ENCODE results near the gene RCOR1.
"Not testable (repeated sequence)": the region's sequence is repeated elsewhere in the genome, so short reads cannot be mapped to it uniquely, and the experiment has no call there.

Gene RCOR1

GRCh38 chr14:102620413-102620812 is 28.0 kb downstream of the RCOR1 start:
- DNase-seq (ENCODE audit: low read depth) = no peak
- no peak overlapping the region for H3K4me3 ChIP-seq (ENCODE audit: low read depth, low read length)

- H3K4me3 ChIP-seq (ENCODE audit: low read depth, low read length) = no peak overlapping the region
- DNase-seq (ENCODE audit: low read depth) = no peak
Observed at GRCh38 chr14:102622262-102622885, 29.9 kb downstream of the RCOR1 start.

- DNase-seq (ENCODE audit: low read depth) = no peak
- no peak overlapping the region for H3K4me3 ChIP-seq (ENCODE audit: low read depth, low read length)
Observed at GRCh38 chr14:102624666-102625065, 32.2 kb downstream of the RCOR1 start.

GRCh38 chr14:102625564-102626296 is 33.3 kb downstream of the RCOR1 start:
- no peak overlapping the region for H3K4me3 ChIP-seq (ENCODE audit: low read depth, low read length)

GRCh38 chr14:102626530-102626929 is 34.1 kb downstream of the RCOR1 start:
- no peak overlapping the region for H3K4me3 ChIP-seq (ENCODE audit: low read depth, low read length)
- no peak for DNase-seq (ENCODE audit: low read depth)

More at GRCh38 chr14:102625564-102626296, 33.3 kb downstream of the RCOR1 start:
- DNase-seq (ENCODE audit: low read depth) = no peak

GRCh38 chr14:102629011-102629444 is 36.6 kb downstream of the RCOR1 start:
- H3K4me3 ChIP-seq (ENCODE audit: low read depth, low read length) = no peak overlapping the region
- DNase-seq (ENCODE audit: low read depth) = no peak

GRCh38 chr14:102629808-102630350 is 37.4 kb downstream of the RCOR1 start:
- no peak overlapping the region for H3K4me3 ChIP-seq (ENCODE audit: low read depth, low read length)
- no peak for DNase-seq (ENCODE audit: low read depth)

- no peak for DNase-seq (ENCODE audit: low read depth)
- H3K4me3 ChIP-seq (ENCODE audit: low read depth, low read length) = no peak overlapping the region
Observed at GRCh38 chr14:102630405-102630804, 38.0 kb downstream of the RCOR1 start.

GRCh38 chr14:102630881-102631280 is 38.4 kb downstream of the RCOR1 start:
- DNase-seq (ENCODE audit: low read depth) = no peak
- no peak overlapping the region for H3K4me3 ChIP-seq (ENCODE audit: low read depth, low read length)

GRCh38 chr14:102633906-102634595 is 41.6 kb downstream of the RCOR1 start:
- DNase-seq (ENCODE audit: low read depth) = no peak

GRCh38 chr14:102639611-102640010 is 47.2 kb downstream of the RCOR1 start:
- not testable (repeated sequence) for H3K4me3 ChIP-seq (ENCODE audit: low read depth, low read length); DNase-seq (ENCODE audit: low read depth)

More at GRCh38 chr14:102633906-102634595, 41.6 kb downstream of the RCOR1 start:
- H3K4me3 ChIP-seq (ENCODE audit: low read depth, low read length) = no peak overlapping the region

- H3K4me3 ChIP-seq (ENCODE audit: low read depth, low read length) = no peak overlapping the region
- no peak for DNase-seq (ENCODE audit: low read depth)
Observed at GRCh38 chr14:102644523-102644922, 52.1 kb downstream of the RCOR1 start.

- H3K4me3 ChIP-seq (ENCODE audit: low read depth, low read length) = no peak overlapping the region
- DNase-seq (ENCODE audit: low read depth) = peak; percentile 10
Observed at GRCh38 chr14:102645746-102646440, 53.4 kb downstream of the RCOR1 start.

- no peak overlapping the region for H3K4me3 ChIP-seq (ENCODE audit: low read depth, low read length)
- DNase-seq (ENCODE audit: low read depth) = no peak
Observed at GRCh38 chr14:102646615-102647014, 54.2 kb downstream of the RCOR1 start.

- DNase-seq (ENCODE audit: low read depth) = no peak
- H3K4me3 ChIP-seq (ENCODE audit: low read depth, low read length) = no peak overlapping the region
Observed at GRCh38 chr14:102652194-102652593, 59.7 kb downstream of the RCOR1 start.

GRCh38 chr14:102654298-102654697 is 61.8 kb downstream of the RCOR1 start:
- DNase-seq (ENCODE audit: low read depth) = no peak

GRCh38 chr14:102655137-102655536 is 62.7 kb downstream of the RCOR1 start:
- no peak overlapping the region for H3K4me3 ChIP-seq (ENCODE audit: low read depth, low read length)
- DNase-seq (ENCODE audit: low read depth) = no peak

More at GRCh38 chr14:102654298-102654697, 61.8 kb downstream of the RCOR1 start:
- no peak overlapping the region for H3K4me3 ChIP-seq (ENCODE audit: low read depth, low read length)

GRCh38 chr14:102659797-102660196 is 67.3 kb downstream of the RCOR1 start:
- DNase-seq (ENCODE audit: low read depth) = peak; percentile 30
- no peak overlapping the region for H3K4me3 ChIP-seq (ENCODE audit: low read depth, low read length)

GRCh38 chr14:102661614-102662013 is 69.2 kb downstream of the RCOR1 start:
- H3K4me3 ChIP-seq (ENCODE audit: low read depth, low read length) = no peak overlapping the region
- DNase-seq (ENCODE audit: low read depth) = no peak

All from skeletal muscle cell (primary cell).